Measurements from ENCODE around the gene RFC1.

RFC1 gene

DNA sequence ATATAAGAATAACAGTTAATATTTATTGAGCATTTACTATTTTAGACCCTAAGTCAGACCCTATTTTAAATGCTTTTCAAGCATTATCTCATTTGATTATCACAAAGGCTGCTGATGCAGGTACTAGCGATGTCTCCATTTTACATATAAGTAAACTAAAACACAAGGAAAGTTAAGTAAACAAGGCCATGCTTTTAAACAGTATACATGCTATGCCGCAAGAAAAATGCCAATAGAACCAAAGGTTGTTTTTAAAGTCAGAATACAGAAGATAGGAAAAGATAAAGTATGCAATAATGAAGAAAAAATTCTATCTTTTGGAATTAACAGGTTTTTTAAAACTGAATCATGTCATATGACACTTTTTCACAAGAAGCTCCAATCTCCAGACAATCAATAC is 26.2 kb downstream of the RFC1 start:
- peaks cover 9% of the 10 kb centered on the region for H3K36me3 ChIP-seq
- TF ChIP-seq CTCF (IDR thresholded peaks at IDR 0.05) = no peak
- H3K4me3 ChIP-seq (ENCODE audit: low read depth in 1 of 2, low read length in 1 of 2) = no peak overlapping the region
- no peak overlapping the region for H3K27ac ChIP-seq
- no peaks in the 10 kb centered on the region for H3K9me3 ChIP-seq
- H3K4me1 ChIP-seq (ENCODE audit: control insufficient read depth in 1 of 2, insufficient read depth in 1 of 2, low read depth in 1 of 2, low read length in 1 of 2) = peaks cover 15 to 18% of the 10 kb centered on the region in 2 experiments
- no peaks in the 10 kb centered on the region for H3K27me3 ChIP-seq

- no peaks in the 10 kb centered on the region for H3K9me3 ChIP-seq
- no peak overlapping the region for H3K4me3 ChIP-seq (ENCODE audit: low read depth in 1 of 2, low read length in 1 of 2)
- no peak for TF ChIP-seq CTCF (IDR thresholded peaks at IDR 0.05)
- peaks cover 15 to 18% of the 10 kb centered on the region in 2 experiments for H3K4me1 ChIP-seq (ENCODE audit: control insufficient read depth in 1 of 2, insufficient read depth in 1 of 2, low read depth in 1 of 2, low read length in 1 of 2)
- no peaks in the 10 kb centered on the region for H3K27me3 ChIP-seq
- H3K36me3 ChIP-seq = peaks cover 9% of the 10 kb centered on the region
- no peak overlapping the region for H3K27ac ChIP-seq
Measured at GRCh38 chr4:39337841-39338240, 28.3 kb downstream of the RFC1 start.

- no peaks in the 10 kb centered on the region for H3K36me3 ChIP-seq
- H3K27ac ChIP-seq = peak overlapping the region; percentile 51
- no peaks in the 10 kb centered on the region for H3K9me3 ChIP-seq
- H3K27me3 ChIP-seq = no peaks in the 10 kb centered on the region
- peaks cover 15 to 18% of the 10 kb centered on the region in 2 experiments for H3K4me1 ChIP-seq (ENCODE audit: control insufficient read depth in 1 of 2, insufficient read depth in 1 of 2, low read depth in 1 of 2, low read length in 1 of 2)
- no peak for TF ChIP-seq CTCF (IDR thresholded peaks at IDR 0.05)
- no peak overlapping the region for H3K4me3 ChIP-seq (ENCODE audit: low read depth in 1 of 2, low read length in 1 of 2)
Measured at GRCh38 chr4:39335566-39335965, 30.6 kb downstream of the RFC1 start.

DNA sequence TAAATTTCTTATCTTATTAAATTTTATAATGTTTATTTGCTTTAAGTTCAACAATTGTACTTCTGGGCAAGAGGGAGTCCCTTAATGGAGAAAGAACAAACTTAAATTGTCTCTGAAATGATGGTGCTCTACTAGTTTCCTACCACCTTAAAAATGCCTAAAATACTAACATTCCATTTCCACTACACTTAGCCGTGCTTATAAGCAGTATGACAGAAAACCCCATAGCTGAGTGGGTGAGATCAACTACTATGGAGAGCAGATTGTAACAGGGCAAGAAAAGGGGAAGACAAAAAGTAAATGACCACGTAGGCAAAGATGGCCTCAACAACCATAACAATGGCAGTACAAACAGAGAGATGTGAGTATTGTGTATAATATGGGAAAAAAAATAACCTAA is 35.0 kb downstream of the RFC1 start:
- Histone ChIP-seq H3K27ac (no peak overlapping the region), H3K4me3 (ENCODE audit: low read depth in 1 of 2, low read length in 1 of 2) (no peak overlapping the region), H3K9me3 (no peaks in the 10 kb centered on the region), H3K4me1 (ENCODE audit: control insufficient read depth in 1 of 2, insufficient read depth in 1 of 2, low read depth in 1 of 2, low read length in 1 of 2) (peaks cover 11 to 12% of the 10 kb centered on the region in 2 experiments), H3K36me3 (peaks cover 11% of the 10 kb centered on the region), H3K27me3 (no peaks in the 10 kb centered on the region)
- no peak for TF ChIP-seq CTCF (IDR thresholded peaks at IDR 0.05)

DNA sequence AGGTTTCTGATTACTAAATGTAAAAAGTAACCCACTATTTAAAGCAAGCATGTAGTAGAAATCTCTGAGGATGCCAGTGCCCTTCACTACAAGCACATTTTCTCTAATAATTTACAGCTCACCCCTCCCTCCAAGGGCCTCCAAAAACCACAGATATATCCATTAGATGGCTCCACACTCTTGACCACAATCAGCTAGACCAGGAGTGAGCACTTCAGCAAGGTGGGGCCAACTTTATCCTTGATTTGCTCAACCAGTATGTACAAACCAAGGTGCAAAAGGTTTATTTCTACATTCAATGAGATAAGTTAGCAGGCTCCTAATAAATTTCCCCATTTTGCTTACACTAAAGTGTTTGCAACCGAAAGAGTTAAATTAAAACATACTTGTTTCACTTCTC is 35.8 kb downstream of the RFC1 start:
- Histone ChIP-seq H3K27me3 (no peaks in the 10 kb centered on the region), H3K4me3 (ENCODE audit: low read depth in 1 of 2, low read length in 1 of 2) (no peak overlapping the region), H3K27ac (no peak overlapping the region), H3K36me3 (peaks cover 17% of the 10 kb centered on the region), H3K4me1 (ENCODE audit: control insufficient read depth in 1 of 2, insufficient read depth in 1 of 2, low read depth in 1 of 2, low read length in 1 of 2) (peaks cover 3% of the 10 kb centered on the region in 2 experiments), H3K9me3 (no peaks in the 10 kb centered on the region)
- no peak for TF ChIP-seq CTCF (IDR thresholded peaks at IDR 0.05)

DNA sequence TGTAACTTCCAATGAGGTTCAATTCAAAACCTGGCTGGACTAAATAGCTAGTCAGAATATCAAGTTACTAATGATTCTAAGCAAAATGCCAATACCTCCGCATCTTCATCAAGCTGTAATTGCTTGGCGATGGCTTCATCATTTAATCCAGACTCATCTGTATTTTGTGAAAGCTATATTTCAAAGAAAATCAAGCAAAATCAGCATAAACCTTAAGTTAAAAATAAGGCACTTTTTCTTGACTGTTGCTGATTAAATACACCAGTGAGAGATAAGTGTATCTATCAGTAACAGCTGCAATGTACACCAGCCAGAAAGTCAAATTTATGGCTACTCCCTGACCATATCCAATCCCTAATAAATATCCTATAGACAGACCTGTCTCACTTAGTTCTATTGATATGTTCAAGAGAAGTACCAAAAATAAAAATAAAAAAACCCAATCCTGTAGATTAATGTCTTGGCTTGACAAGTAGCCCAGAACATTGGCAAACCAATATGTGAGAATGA is 39.6 kb downstream of the RFC1 start:
- H3K4me3 ChIP-seq (ENCODE audit: low read depth in 1 of 2, low read length in 1 of 2) = no peak overlapping the region
- no peak overlapping the region for H3K27ac ChIP-seq
- no peaks in the 10 kb centered on the region for H3K9me3 ChIP-seq
- H3K36me3 ChIP-seq = peaks cover 21% of the 10 kb centered on the region
- H3K27me3 ChIP-seq = no peaks in the 10 kb centered on the region
- no peaks in the 10 kb centered on the region for H3K4me1 ChIP-seq (ENCODE audit: control insufficient read depth in 1 of 2, insufficient read depth in 1 of 2, low read depth in 1 of 2, low read length in 1 of 2)
- no peak for TF ChIP-seq CTCF (IDR thresholded peaks at IDR 0.05)
